Aorta (tissue), 5 donors: Measurements from ENCODE around the gene RLBP1. TPM values are rescaled to one million over a fixed set of nuclear protein-coding genes. Genes with fewer than 3 reads are reported as not detected.
A peak's percentile ranks its signal among the peaks of the same experiment; 100 is the strongest.

Experiments used
- ATAC-seq: fragments of 200-7000 bp; cut with Tn5 transposase; one replicate; pipeline ENCODE4 v1.9.1; 2022; ENCODE audit warnings: moderate library complexity; ENCODE audit not compliant: low FRiP score
- DNase-seq, 2 donors: peaks; one replicate each; pipeline ENCODE4 v3.0.0-alpha.2; 2020
- H3K27ac ChIP-seq, 2 donors: one replicate each; pipeline ENCODE4 v1.5.1; 2013; ENCODE audit warnings: low read length in 2 of 2, mild to moderate bottlenecking in 2 of 2, moderate library complexity in 2 of 2, control low read depth in 1 of 2, inconsistent platforms in 1 of 2, low read depth in 1 of 2
- H3K27me3 ChIP-seq, 2 donors: one replicate each; pipeline ENCODE4 v1.6.1; 2013; ENCODE audit warnings: control low read depth in 1 of 2, low read length in 1 of 2, mild to moderate bottlenecking in 1 of 2, moderate library complexity in 1 of 2; ENCODE audit not compliant: insufficient read depth in 2 of 2, control insufficient read depth in 1 of 2
- H3K36me3 ChIP-seq, 2 donors: one replicate each; pipeline ENCODE4 v1.6.1; 2013; ENCODE audit warnings: control low read depth in 1 of 2, low read length in 1 of 2, mild to moderate bottlenecking in 1 of 2; ENCODE audit not compliant: insufficient read depth in 2 of 2, control insufficient read depth in 1 of 2
- H3K4me1 ChIP-seq, 2 donors: one replicate each; pipeline ENCODE4 v1.6.1; 2013; ENCODE audit warnings: low read length in 2 of 2, control low read depth in 1 of 2, mild to moderate bottlenecking in 1 of 2, moderate library complexity in 1 of 2; ENCODE audit not compliant: insufficient read depth in 2 of 2, control insufficient read depth in 1 of 2
- H3K4me3 ChIP-seq, 2 donors: one replicate each; pipeline ENCODE4 v1.5.1; 2013; ENCODE audit warnings: low read length in 2 of 2, control low read depth in 1 of 2, mild to moderate bottlenecking in 1 of 2
- H3K9me3 ChIP-seq: one replicate; pipeline ENCODE4 v1.6.1; 2013; ENCODE audit warnings: mild to moderate bottlenecking, low read length; ENCODE audit not compliant: control insufficient read depth
- WGBS, 2 donors: extraction: QIAGEN DNeasy Blood & Tissue Kit; methylation state at CpG; one replicate each; pipeline ENCODE4 v1.1.7; 2013; 5-methylcytosine and 5-hydroxymethylcytosine counted together
- intact Hi-C, 2 donors: fragments of 100-400 bp; cut with DNase I; formaldehyde crosslinking; loops; one replicate each; pipeline versions ENCODE4 v1.14.2 to v1.15.0; 2022
- polyA plus RNA-seq, 2 donors: library from polyadenylated mRNA; stranded (reverse); fragments of 200-250 nt; gene quantifications; one replicate each; pipeline ENCODE4 v1.2.3, GENCODE V29; 2013
- total RNA-seq, 2 donors: library from RNA; stranded (reverse); fragmentation: NEBNext Ultra II Directional; extraction: Animal tissue kit (Norgen Biotek cat#: 25700); gene quantifications; one replicate each; pipeline ENCODE4 v1.2.1, GENCODE V29; 2021
- donor health status: healthy with polysubstance abuse.
- donor health status: Bipolar disorder and iron deficiency.
- donor health status: DM: no; HTN: no; CAD: no.
- donor health status: DM: no; HTN: no; CAD: no.
- donor health status: DM: yes; HTN: yes; CAD: no.

Gene RLBP1
- total and polyA plus RNA-seq, 4 donors = not detected

DNA sequence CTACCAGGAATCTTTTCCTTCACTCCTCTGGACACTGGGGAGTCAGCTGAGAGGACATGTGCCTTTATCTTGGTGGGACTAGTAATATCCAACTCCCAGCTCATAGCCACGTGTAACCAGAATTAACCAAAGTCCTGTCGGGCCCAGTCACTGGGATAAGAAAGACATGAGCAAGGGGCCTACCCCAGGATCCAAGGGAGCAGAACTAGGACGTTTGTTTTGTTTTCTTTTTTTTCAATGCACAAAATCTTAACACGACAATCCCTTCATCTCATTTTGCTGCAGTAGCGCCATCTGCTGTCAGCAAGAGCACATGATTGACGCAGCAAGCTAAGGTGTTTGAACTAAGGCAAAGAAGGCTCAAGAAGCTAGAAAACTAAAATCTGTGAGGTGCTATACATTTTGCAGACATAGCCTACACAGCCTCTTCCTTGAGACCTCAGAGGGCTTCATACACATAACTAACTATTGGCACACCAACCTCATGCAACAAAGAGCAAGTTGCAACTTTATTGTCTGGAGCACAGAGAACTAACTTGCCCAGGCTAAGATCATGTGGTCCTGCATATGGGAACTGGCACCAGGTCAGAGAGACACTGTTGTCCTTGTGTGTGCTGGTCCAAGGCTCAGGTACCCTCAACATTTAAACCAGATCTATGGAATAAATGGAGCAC is 43.6 kb downstream of the RLBP1 start:
- Histone ChIP-seq H3K27ac (no peak overlapping the region), H3K4me1 (peaks cover 0 to 7% of the 10 kb centered on the region in 2 donors), H3K4me3 (no peak overlapping the region), H3K9me3 (no peaks in the 10 kb centered on the region), H3K36me3 (peaks cover 2 to 3% of the 10 kb centered on the region in 2 donors), H3K27me3 (no peaks in the 10 kb centered on the region)
- DNase-seq (peak in 1 of 2 donors; percentile 79), ATAC-seq (peak; percentile 73)
- intact Hi-C loops = loop anchor here (1.0 to 10.0 kb wide), 5 partner anchors 93 to 283 kb away; partner anchors contain the start of genes ABHD2 (in 2 of the 2) and HAPLN3 (in 1 of the 2)
- 3 to 4% methylated on average over 6 of the region's 6 CpGs for whole genome bisulfite sequencing, 2 donors

DNA sequence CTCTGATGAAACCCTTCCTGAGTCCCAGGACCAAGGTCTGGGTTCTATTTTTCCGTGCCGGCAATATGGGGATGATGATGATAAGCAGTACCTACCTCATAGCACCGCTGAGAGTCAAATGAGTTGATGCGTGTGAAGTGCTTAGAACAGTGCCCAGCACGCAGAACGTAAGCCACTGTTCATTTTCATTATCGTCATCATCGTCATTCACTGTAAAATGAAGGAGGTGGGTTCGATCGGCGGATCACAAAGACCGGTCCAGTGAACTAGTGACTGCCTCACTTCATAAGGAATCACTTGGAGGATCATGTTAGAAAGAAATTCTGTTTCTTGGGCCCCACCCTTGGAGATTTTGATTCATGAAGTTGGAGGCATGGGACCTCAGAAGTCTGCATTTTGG is 44.3 kb downstream of the RLBP1 start:
- Histone ChIP-seq H3K27me3 (no peaks in the 10 kb centered on the region), H3K27ac (no peak overlapping the region), H3K4me1 (peaks cover 0 to 7% of the 10 kb centered on the region in 2 donors), H3K4me3 (no peak overlapping the region), H3K9me3 (no peaks in the 10 kb centered on the region), H3K36me3 (peaks cover 2 to 3% of the 10 kb centered on the region in 2 donors)
- ATAC-seq (no peak), DNase-seq (no peak)
- WGBS, 2 donors = 92 to 95% methylated on average over 12 of the region's 12 CpGs
- intact Hi-C loops = loop anchor here (1.0 to 10.0 kb wide), 5 partner anchors 92 to 282 kb away; partner anchors contain the start of genes ABHD2 (in 2 of the 2) and HAPLN3 (in 1 of the 2)

DNA sequence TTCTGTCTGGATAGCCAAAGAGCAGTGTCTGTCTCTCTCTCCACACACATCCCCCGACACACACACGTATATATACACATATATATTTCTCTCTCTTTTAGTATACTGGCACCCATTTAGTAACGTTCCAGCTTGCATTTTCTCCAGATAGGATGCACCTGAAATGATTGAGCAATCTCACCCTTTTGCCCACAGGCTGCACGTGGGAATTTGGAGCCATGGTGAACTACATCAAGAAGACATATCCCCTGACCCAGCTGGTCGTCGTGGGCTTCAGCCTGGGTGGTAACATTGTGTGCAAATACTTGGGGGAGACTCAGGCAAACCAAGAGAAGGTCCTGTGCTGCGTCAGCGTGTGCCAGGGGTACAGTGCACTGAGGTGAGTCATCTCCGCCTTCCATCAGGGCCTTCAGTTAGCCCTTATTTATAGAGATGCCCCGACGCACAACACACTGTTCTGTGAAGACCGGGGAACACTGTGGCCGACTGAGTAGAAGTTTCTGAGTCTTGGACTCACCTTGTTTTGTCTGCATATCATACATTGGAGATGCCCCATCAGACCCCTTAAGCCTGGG is 45.7 kb downstream of the RLBP1 start:
- intact Hi-C loops = loop anchor here (2.0 to 10.0 kb wide), 4 partner anchors 91 to 281 kb away; partner anchors contain the start of genes ABHD2 (in 2 of the 2) and HAPLN3 (in 1 of the 2)
- H3K36me3 ChIP-seq = peaks cover 2 to 3% of the 10 kb centered on the region in 2 donors
- H3K4me1 ChIP-seq = peaks cover 0 to 7% of the 10 kb centered on the region in 2 donors
- no peak for DNase-seq
- no peak overlapping the region for H3K4me3 ChIP-seq
- ATAC-seq = no peak
- H3K9me3 ChIP-seq = no peaks in the 10 kb centered on the region
- WGBS, 2 donors = 79 to 84% methylated on average over 13 of the region's 13 CpGs
- no peaks in the 10 kb centered on the region for H3K27me3 ChIP-seq
- no peak overlapping the region for H3K27ac ChIP-seq

DNA sequence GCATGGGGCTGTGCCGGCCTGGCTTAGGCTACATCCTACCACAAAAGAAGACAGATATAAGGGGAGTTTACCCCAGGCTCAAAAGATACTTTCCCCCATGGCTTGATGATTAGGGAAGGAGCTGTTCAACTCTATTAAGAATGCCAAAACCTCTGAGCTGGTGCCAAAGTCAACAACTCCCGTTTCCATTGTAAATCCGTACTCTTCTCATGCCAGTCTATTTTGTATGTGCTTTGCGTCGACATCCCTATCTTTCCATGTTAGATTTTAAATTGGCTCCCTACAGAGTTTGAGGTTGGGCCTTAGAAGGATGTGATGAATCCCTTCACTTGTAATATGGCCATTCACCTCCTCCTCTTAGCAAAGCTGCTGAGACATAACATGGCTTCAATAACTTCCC is 46.9 kb downstream of the RLBP1 start:
- peaks cover 2 to 3% of the 10 kb centered on the region in 2 donors for H3K36me3 ChIP-seq
- H3K4me1 ChIP-seq = peaks cover 0 to 7% of the 10 kb centered on the region in 2 donors
- peak overlapping the region in 1 of 2 donors; percentile 39 for H3K27ac ChIP-seq
- DNase-seq = no peak
- H3K27me3 ChIP-seq = no peaks in the 10 kb centered on the region
- no peak overlapping the region for H3K4me3 ChIP-seq
- intact Hi-C loops = loop anchor here (5.0 to 10.0 kb wide), 3 partner anchors 37 to 262 kb away; partner anchors contain the start of genes ABHD2 (in 2 of the 2) and MFGE8 (in 1 of the 2)
- no peaks in the 10 kb centered on the region for H3K9me3 ChIP-seq
- no peak for ATAC-seq
- 21 to 28% methylated on average over 5 of the region's 5 CpGs for WGBS, 2 donors

DNA sequence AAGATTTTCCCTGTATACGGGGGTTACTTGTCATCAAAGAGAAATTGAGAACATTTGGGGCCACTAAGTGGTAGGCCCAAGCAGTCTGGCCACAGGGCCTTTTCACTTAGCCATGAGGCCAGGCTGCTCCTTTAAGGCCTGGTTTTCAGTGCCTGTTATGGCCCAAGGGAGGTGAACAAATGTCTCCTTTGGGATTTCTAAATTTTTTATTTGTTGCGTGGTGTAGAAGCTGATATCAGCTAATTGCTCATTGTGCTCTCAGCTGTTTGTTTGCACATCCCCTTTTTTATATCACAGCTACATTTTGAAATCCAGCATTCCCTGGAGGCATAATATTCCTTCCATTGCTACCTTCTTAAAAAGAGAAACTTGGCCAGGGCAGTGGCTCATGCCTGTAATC is 48.5 kb downstream of the RLBP1 start:
- ATAC-seq (no peak), DNase-seq (no peak)
- no peaks in the 10 kb centered on the region for H3K9me3 ChIP-seq
- intact Hi-C loops = loop anchor here (5.0 to 10.0 kb wide), 3 partner anchors 36 to 261 kb away; partner anchors contain the start of genes ABHD2 (in 2 of the 2) and MFGE8 (in 1 of the 2)
- no peaks in the 10 kb centered on the region for H3K27me3 ChIP-seq
- peaks cover 2 to 3% of the 10 kb centered on the region in 2 donors for H3K36me3 ChIP-seq
- no peak overlapping the region for H3K27ac ChIP-seq
- 63 to 64% methylated on average over 2 of the region's 2 CpGs for WGBS, 2 donors
- peaks cover 0 to 7% of the 10 kb centered on the region in 2 donors for H3K4me1 ChIP-seq
- H3K4me3 ChIP-seq = no peak overlapping the region

DNA sequence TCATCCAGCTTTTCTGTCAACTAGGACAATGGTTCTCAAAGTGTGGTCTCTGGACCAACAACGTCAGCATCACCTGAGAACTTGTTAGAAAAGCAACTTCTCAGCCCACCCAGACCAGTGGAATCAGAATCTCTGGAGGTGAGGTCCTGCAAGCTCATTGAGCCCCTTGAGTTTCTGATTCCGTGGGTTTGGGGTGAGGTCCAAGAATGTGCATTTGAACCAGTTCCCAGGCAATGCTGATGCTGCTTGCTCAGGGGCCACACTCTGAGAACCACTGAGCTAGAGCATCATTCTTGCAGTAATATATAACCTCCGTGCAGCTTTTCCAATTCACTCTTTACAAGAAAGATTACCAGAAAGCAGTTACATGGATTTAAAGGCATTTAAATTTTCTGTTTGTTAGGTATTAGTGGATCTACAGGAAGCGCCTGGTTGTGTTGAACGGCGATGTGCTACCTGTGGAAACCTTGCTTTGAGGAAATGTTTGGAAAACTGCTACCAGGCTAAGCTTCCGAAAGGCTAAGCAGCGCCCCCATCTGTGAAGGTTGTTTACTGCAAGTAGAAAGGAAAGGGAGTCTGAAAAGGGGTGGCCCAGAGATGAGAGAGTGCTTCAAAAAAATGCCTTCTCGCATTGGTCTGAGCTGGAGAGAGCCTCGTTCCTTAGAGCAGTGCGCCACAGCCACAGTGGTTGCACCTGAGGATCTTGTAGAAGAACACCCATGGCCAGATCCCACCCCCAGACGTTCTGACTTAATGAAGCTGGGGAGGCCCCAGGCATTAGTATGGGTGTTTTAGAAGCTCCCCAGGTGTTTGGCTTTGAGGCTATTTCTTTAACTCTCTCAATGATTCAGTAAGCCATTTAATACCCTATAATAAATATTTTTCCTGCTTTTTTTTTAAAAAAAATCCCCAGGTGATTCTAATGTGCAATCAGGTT is 50.0 kb downstream of the RLBP1 start:
- intact Hi-C loops = loop anchor here (5.0 to 10.0 kb wide), 3 partner anchors 34 to 259 kb away; partner anchors contain the start of genes ABHD2 (in 2 of the 2) and MFGE8 (in 1 of the 2)
- Histone ChIP-seq H3K36me3 (peaks cover 1 to 3% of the 10 kb centered on the region in 2 donors), H3K27ac (no peak overlapping the region), H3K9me3 (no peaks in the 10 kb centered on the region), H3K27me3 (no peaks in the 10 kb centered on the region), H3K4me1 (peaks cover 0 to 14% of the 10 kb centered on the region in 2 donors), H3K4me3 (no peak overlapping the region)
- DNase-seq (no peak), ATAC-seq (peak; percentile 51)
- 60 to 63% methylated on average over 12 of the region's 12 CpGs for WGBS, 2 donors

DNA sequence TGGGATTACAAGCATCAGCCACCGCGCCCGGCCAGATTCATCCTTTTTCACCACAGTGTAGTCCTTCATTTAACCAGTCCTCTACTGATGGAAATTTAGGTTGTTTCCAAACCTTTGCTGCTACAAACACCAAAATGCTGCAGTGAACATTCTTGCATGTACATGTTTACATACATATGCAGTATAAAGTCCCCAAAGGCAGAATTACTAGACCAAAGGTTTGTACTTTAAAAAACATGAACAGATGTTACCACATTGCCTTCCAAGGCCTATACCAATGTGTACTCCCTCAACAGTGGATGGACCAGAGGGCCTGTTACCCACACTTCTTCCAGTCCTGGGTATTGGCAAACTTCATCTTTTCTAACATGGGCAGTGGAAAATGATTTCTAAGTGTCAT is 51.0 kb downstream of the RLBP1 start:
- Histone ChIP-seq H3K36me3 (peaks cover 0 to 3% of the 10 kb centered on the region in 2 donors), H3K4me1 (peaks cover 5 to 14% of the 10 kb centered on the region in 2 donors), H3K4me3 (no peak overlapping the region), H3K27ac (no peak overlapping the region), H3K9me3 (no peaks in the 10 kb centered on the region), H3K27me3 (no peaks in the 10 kb centered on the region)
- intact Hi-C loops = loop anchor here (5.0 to 10.0 kb wide), 3 partner anchors 33 to 258 kb away; partner anchors contain the start of genes ABHD2 (in 2 of the 2) and MFGE8 (in 1 of the 2)
- DNase-seq (no peak), ATAC-seq (no peak)
- 99% methylated on average over 3 of the region's 3 CpGs for WGBS, 2 donors

DNA sequence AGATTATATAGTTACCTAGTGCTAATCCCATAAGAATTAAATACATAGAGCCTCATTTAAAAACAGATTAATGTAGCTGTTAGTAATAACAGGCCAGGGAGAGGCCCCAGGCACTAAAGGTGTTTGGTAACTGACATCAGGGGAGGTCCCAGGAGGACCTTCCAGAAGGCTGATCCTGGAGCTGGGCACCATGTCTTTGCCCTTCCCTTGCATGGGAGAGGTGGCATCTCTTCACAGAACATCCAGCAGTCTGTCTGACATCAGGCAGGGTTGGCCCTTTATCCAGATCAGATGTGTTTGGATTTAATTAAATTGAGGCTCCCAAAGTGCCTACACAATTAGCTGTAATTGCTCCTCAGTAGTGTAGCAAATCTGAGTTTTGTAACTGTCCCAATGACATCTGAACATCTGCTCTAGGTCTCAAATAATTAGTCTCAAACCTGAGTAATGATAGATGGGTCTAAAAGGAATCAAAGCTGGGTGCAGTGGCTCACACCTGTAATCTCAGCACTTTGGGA is 53.0 kb downstream of the RLBP1 start:
- Histone ChIP-seq H3K27me3 (no peaks in the 10 kb centered on the region), H3K9me3 (no peaks in the 10 kb centered on the region), H3K4me1 (peaks cover 9 to 10% of the 10 kb centered on the region in 2 donors), H3K36me3 (peaks cover 0 to 2% of the 10 kb centered on the region in 2 donors), H3K27ac (peak overlapping the region; percentile 88 to 96), H3K4me3 (no peak overlapping the region)
- ATAC-seq (no peak), DNase-seq (no peak)
- intact Hi-C loops = no loop called here
